SK-N-SH treated with all-trans-retinoic acid at 6 μM for 48 hours (cell line): ENCODE data around the gene NEK3.
"Not testable (repeated sequence)": the region's sequence is repeated elsewhere in the genome, so short reads cannot be mapped to it uniquely, and the experiment has no call there.

Experiments used
- GLIS3 ChIP-seq: fragments of 250-450 bp; sonication (Bioruptor Pico); IDR thresholded peaks from 2 replicates; pipeline ENCODE4 v1.5.0; 2020; ENCODE audit warnings: mild to moderate bottlenecking, moderate library complexity
- ISL1 ChIP-seq: fragments of 250-450 bp; sonication (Bioruptor Pico); IDR thresholded peaks from 2 replicates; pipeline ENCODE4 v2.1.2; 2022; ENCODE audit warnings: mild to moderate bottlenecking, moderate library complexity
- PPARA ChIP-seq: fragments of 250-450 bp; sonication (Bioruptor Pico); IDR thresholded peaks from 2 replicates; pipeline ENCODE4 v1.5.0; 2020; ENCODE audit warnings: mild to moderate bottlenecking, borderline replicate concordance
- RARB ChIP-seq: fragments of 250-450 bp; sonication (Bioruptor Pico); IDR thresholded peaks from 2 replicates; pipeline ENCODE4 v1.8.0; 2021; ENCODE audit warnings: mild to moderate bottlenecking, moderate library complexity
- SNAI2 ChIP-seq: fragments of 250-450 bp; sonication (Bioruptor Pico); IDR thresholded peaks from 2 replicates; pipeline ENCODE4 v1.5.0; 2020; ENCODE audit warnings: mild to moderate bottlenecking, moderate library complexity
- ZNF565 ChIP-seq: fragments of 450-650 bp; formaldehyde crosslinking; conservative IDR thresholded peaks from 2 replicates; pipeline ENCODE4 v1.5.0; 2020; ENCODE audit warnings: low read depth, mild to moderate bottlenecking, moderate library complexity
- TF ChIP-seq, protein P1 (sequence below): fragments of 250-450 bp; sonication (Bioruptor Pico); IDR thresholded peaks from 2 replicates; pipeline ENCODE4 v1.5.1; 2020; ENCODE audit warnings: low read depth, mild to moderate bottlenecking, moderate library complexity

DNA sequence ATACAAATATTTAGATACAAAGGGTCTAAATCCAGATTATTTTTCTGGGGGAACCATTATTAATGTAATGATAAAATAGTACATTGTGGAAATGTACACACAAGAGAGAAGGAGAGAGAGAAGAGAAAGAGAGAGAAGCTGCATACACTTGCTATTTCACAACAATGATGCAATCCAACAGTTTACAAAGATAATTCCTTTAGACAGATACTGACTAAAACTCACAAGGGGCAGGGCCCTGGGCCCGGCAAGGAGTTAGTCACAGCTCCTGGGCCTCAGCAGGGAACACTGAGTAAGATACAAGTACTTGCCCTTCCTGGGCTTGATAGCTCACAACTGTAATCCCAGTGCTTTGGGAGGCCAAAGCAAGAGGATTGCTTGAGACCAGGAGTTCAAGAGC lies 44.5 kb upstream of the NEK3 start:
- TF ChIP-seq GLIS3 (CRISPR knock-in tag); RARB (CRISPR knock-in tag); PPARA; SNAI2 (CRISPR knock-in tag); ISL1 (CRISPR knock-in tag); ZNF565 (CRISPR knock-in tag): not testable (repeated sequence)
- TF ChIP-seq, protein P1, sequence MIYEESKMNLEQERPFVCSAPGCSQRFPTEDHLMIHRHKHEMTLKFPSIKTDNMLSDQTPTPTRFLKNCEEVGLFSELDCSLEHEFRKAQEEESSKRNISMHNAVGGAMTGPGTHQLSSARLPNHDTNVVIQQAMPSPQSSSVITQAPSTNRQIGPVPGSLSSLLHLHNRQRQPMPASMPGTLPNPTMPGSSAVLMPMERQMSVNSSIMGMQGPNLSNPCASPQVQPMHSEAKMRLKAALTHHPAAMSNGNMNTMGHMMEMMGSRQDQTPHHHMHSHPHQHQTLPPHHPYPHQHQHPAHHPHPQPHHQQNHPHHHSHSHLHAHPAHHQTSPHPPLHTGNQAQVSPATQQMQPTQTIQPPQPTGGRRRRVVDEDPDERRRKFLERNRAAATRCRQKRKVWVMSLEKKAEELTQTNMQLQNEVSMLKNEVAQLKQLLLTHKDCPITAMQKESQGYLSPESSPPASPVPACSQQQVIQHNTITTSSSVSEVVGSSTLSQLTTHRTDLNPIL (CRISPR knock-in tag) = not testable (repeated sequence)
